HepG2 (cell line): ENCODE data around the gene ATP6V1F. TPM values are rescaled to one million over a fixed set of nuclear protein-coding genes. Genes with fewer than 3 reads are reported as not detected.

Source experiments
- ATAC-seq: fragments of 200-7000 bp; cut with Tn5 transposase; 3 replicates; pipeline ENCODE4 v1.9.1; 2020; ENCODE audit warnings: mild to moderate bottlenecking, moderate library complexity
- BruUV-seq: library from RNA; stranded (reverse); fragments of 400-500 nt; replicated peaks from 2 replicates; lab custom pipeline; 2021; lab: Mats Ljungman, UMichigan
- CTCF ChIA-PET: fragments of 300-600 bp; formaldehyde crosslinking; extraction: SDS; loops from one replicate; lab custom pipeline; 2021; ENCODE audit warnings: low total read pairs, inconsistent platforms, low intra/inter-chr PET ratio; lab: Yijun Ruan, JAX
- POLR2A ChIA-PET: fragments of 350-600 bp; sonication (Branson Sonifier 250); formaldehyde crosslinking; loops from one replicate; lab custom pipeline; 2020; ENCODE audit warnings: antibody characterized with exemption, inconsistent platforms; lab: Yijun Ruan, JAX
- DNase-seq: peaks from one replicate; pipeline ENCODE4 v3.0.0-alpha.2; 2015; ENCODE audit warnings: low spot score
- FAIRE-seq: peaks from 3 replicates; lab custom pipeline; 2011; peaks lifted over from hg19 to GRCh38; lab: Jason Lieb, UNC
- H2AFZ ChIP-seq: one replicate; pipeline ENCODE4 v1.6.1; 2011; ENCODE audit warnings: low read length, inconsistent platforms
- H3K27ac ChIP-seq: fragments of 300-600 bp; 3 replicates; pipeline ENCODE4 v1.8.0; 2011; ENCODE audit warnings: mixed run types, mild to moderate bottlenecking, mixed read lengths, low read length, inconsistent platforms; ENCODE audit not compliant: insufficient read depth; ENCODE audit errors: extremely low read length
- H3K27me3 ChIP-seq, 2 experiments: fragments of 200-600 bp in 1 of 2; 2 replicates in 1 of 2; 3 replicates in 1 of 2; pipeline versions ENCODE4 v1.6.0 to v1.8.0; 2011; ENCODE audit warnings: low read length in 2 of 2, mild to moderate bottlenecking in 2 of 2, moderate library complexity in 2 of 2, inconsistent platforms in 1 of 2; ENCODE audit not compliant: insufficient read depth in 2 of 2, control insufficient read depth in 1 of 2
- H3K36me3 ChIP-seq, 2 experiments: fragments of 200-600 bp in 1 of 2; replicated peaks in 1 of 2; 2 replicates in 1 of 2; 3 replicates in 1 of 2; pipeline versions ENCODE4 v1.5.1 to v1.8.0; 2011; ENCODE audit warnings: low read length in 2 of 2, inconsistent platforms in 1 of 2; ENCODE audit not compliant: insufficient read depth in 2 of 2, control insufficient read depth in 1 of 2
- H3K4me1 ChIP-seq: 2 replicates; pipeline ENCODE4 v1.5.1; 2012; ENCODE audit warnings: low read length, inconsistent platforms; ENCODE audit not compliant: insufficient read depth
- H3K4me2 ChIP-seq: 2 replicates; pipeline ENCODE4 v1.6.0; 2011; ENCODE audit warnings: low read depth, low read length, inconsistent platforms
- H3K4me3 ChIP-seq, 3 experiments: fragments of 200-600 bp in 1 of 3; sonication (generic), shearing (Covaris generic) in 1 of 3; replicated peaks in 1 of 3; 2 replicates each; pipeline ENCODE4 v1.5.1; 2011 to 2016; ENCODE audit warnings: low read length in 3 of 3, inconsistent platforms in 2 of 3, low read depth in 2 of 3, mild to moderate bottlenecking in 2 of 3, control low read depth in 1 of 3, mixed read lengths in 1 of 3; ENCODE audit not compliant: insufficient read depth in 1 of 3
- H3K79me2 ChIP-seq: one replicate; pipeline ENCODE4 v1.6.1; 2011; ENCODE audit warnings: low read length, inconsistent platforms; ENCODE audit not compliant: insufficient read depth
- H3K9ac ChIP-seq: 2 replicates; pipeline ENCODE4 v1.6.0; 2011; ENCODE audit warnings: mild to moderate bottlenecking, low read depth, low read length, inconsistent platforms; ENCODE audit not compliant: insufficient read depth
- H3K9me3 ChIP-seq: 2 replicates; pipeline ENCODE4 v1.5.1; 2012; ENCODE audit warnings: mild to moderate bottlenecking, low read length
- H4K20me1 ChIP-seq: 2 replicates; pipeline ENCODE4 v1.6.0; 2011; ENCODE audit warnings: inconsistent platforms, mild to moderate bottlenecking, low read length, moderate library complexity; ENCODE audit not compliant: insufficient read depth
- ELF3 ChIP-seq: IDR thresholded peaks from 2 replicates; pipeline ENCODE4 v1.6.1; 2016; ENCODE audit warnings: missing genetic modification reagents, missing compliant biosample characterization
- ERF ChIP-seq: IDR thresholded peaks from 2 replicates; pipeline ENCODE4 v1.6.1; 2018; ENCODE audit warnings: missing biosample characterization, missing genetic modification reagents
- NR2F6 ChIP-seq, 2 experiments: IDR thresholded peaks; 2 replicates each; pipeline ENCODE4 v1.6.1; 2016; ENCODE audit warnings: antibody characterized with exemption in 1 of 2, mild to moderate bottlenecking in 1 of 2
- PHF21A ChIP-seq: sonication (generic); formaldehyde crosslinking; IDR thresholded peaks from 2 replicates; pipeline ENCODE4 v1.5.0; 2020; ENCODE audit warnings: mild to moderate bottlenecking, missing genetic modification reagents
- RARA ChIP-seq: IDR thresholded peaks from 2 replicates; pipeline ENCODE4 v1.6.1; 2016; ENCODE audit warnings: missing genetic modification reagents, missing compliant biosample characterization
- ZFX ChIP-seq: sonication (generic); formaldehyde crosslinking; IDR thresholded peaks from 2 replicates; pipeline ENCODE4 v1.4.0; 2020; ENCODE audit warnings: mild to moderate bottlenecking, low read depth, missing genetic modification reagents, moderate library complexity
- WGBS: methylation state at CpG from one replicate; pipeline ENCODE4 v1.1.6; 2017; ENCODE audit warnings: low lambda C conversion rate; 5-methylcytosine and 5-hydroxymethylcytosine counted together
- in situ Hi-C: cut with HindIII; loops from 2 replicates; pipeline ENCODE4 v1.10.0; 2017; ENCODE audit warnings: low pct_unique_long_range_greater_than_20kb; ENCODE audit not compliant: extremely low pct_ligation_motif_present
- intact Hi-C: fragments of 100-400 bp; cut with micrococcal nuclease; formaldehyde crosslinking; loops from one replicate; pipeline ENCODE4 v1.10.0; 2022; ENCODE audit not compliant: unreplicated experiment
- polyA plus RNA-seq, 8 experiments: library from polyadenylated mRNA; depleted of rRNA in 3 of 8; stranded (reverse) in 7 of 8; unstranded in 1 of 8; fragments of >200 nt; fragmentation: Illumina TruSeq in 4 of 8; extraction: Trizol in 4 of 8; gene quantifications; 2 replicates each; pipeline versions ENCODE4 v1.2.1 to v1.2.3, GENCODE V29; 2011 to 2016; ENCODE audit warnings: low read depth in 4 of 8, missing spikeins in 1 of 8, mixed read lengths in 1 of 8; ENCODE audit not compliant: insufficient read depth in 1 of 8
- total RNA-seq, 5 experiments: library from RNA; depleted of rRNA; stranded (reverse); fragments of >200 nt; fragmentation: Illumina TruSeq; extraction: Trizol; gene quantifications; 2 replicates each; pipeline ENCODE4 v1.2.3, GENCODE V29; 2016; ENCODE audit warnings: low read depth in 1 of 5
- TF ChIP-seq, protein P1 (sequence below): sonication (generic); formaldehyde crosslinking; IDR thresholded peaks from one replicate; pipeline ENCODE4 v1.5.1; 2020; ENCODE audit warnings: mild to moderate bottlenecking, missing genetic modification reagents; ENCODE audit errors: not compliant biosample characterization
- TF ChIP-seq, protein P2 (sequence below): sonication (generic); formaldehyde crosslinking; IDR thresholded peaks from 2 replicates; pipeline ENCODE4 v1.5.1; 2020; ENCODE audit warnings: mild to moderate bottlenecking, missing genetic modification reagents, moderate library complexity

The ATP6V1F gene
- total and polyA plus RNA-seq, 2 of the 13 experiments (the other 11 are each of a cell fraction or from before 2014, with no cell fraction given): 87.2 to 132 TPM

DNA sequence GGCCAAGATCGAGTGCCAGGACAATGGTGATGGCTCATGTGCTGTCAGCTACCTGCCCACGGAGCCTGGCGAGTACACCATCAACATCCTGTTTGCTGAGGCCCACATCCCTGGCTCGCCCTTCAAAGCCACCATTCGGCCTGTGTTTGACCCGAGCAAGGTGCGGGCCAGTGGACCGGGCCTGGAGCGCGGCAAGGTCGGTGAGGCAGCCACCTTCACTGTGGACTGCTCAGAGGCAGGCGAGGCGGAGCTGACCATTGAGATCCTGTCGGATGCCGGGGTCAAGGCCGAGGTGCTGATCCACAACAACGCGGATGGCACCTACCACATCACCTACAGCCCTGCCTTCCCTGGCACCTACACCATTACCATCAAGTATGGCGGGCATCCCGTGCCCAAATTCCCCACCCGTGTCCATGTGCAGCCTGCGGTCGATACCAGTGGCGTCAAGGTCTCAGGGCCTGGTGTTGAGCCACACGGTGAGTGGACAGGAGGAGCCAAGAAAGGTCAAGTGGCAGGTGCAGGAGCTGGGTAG is 17.8 kb upstream of the ATP6V1F start:
- H3K36me3 ChIP-seq: no peaks in the 10 kb centered on the region
- BruUV-seq: no TSS peak
- no peak overlapping the region for H3K9ac ChIP-seq
- H3K4me3 ChIP-seq: no peak overlapping the region
- H3K27me3 ChIP-seq: peaks cover 5 to 16% of the 10 kb centered on the region in 2 experiments; a peak in 2 of 5 replicates
- H3K4me1 ChIP-seq: peaks cover 11% of the 10 kb centered on the region
- in situ Hi-C loops: no loop called here
- intact Hi-C loops: no loop called here
- TF ChIP-seq ELF3 (CRISPR knock-in tag) (no peak), NR2F6 (IDR thresholded peaks at IDR 0.05) (no peak), NR2F6 (CRISPR knock-in tag; IDR thresholded peaks at IDR 0.05) (0 out of 2 replicates have a peak, but pooled peaks have one; percentile 12), ERF (no peak), ZFX (CRISPR knock-in tag) (0 out of 2 replicates have a peak, but pooled peaks have one; percentile 31), PHF21A (no peak), RARA (CRISPR knock-in tag) (peak; percentile 40; the same call in 1 of the 2 replicates)
- TF ChIP-seq, protein P1, sequence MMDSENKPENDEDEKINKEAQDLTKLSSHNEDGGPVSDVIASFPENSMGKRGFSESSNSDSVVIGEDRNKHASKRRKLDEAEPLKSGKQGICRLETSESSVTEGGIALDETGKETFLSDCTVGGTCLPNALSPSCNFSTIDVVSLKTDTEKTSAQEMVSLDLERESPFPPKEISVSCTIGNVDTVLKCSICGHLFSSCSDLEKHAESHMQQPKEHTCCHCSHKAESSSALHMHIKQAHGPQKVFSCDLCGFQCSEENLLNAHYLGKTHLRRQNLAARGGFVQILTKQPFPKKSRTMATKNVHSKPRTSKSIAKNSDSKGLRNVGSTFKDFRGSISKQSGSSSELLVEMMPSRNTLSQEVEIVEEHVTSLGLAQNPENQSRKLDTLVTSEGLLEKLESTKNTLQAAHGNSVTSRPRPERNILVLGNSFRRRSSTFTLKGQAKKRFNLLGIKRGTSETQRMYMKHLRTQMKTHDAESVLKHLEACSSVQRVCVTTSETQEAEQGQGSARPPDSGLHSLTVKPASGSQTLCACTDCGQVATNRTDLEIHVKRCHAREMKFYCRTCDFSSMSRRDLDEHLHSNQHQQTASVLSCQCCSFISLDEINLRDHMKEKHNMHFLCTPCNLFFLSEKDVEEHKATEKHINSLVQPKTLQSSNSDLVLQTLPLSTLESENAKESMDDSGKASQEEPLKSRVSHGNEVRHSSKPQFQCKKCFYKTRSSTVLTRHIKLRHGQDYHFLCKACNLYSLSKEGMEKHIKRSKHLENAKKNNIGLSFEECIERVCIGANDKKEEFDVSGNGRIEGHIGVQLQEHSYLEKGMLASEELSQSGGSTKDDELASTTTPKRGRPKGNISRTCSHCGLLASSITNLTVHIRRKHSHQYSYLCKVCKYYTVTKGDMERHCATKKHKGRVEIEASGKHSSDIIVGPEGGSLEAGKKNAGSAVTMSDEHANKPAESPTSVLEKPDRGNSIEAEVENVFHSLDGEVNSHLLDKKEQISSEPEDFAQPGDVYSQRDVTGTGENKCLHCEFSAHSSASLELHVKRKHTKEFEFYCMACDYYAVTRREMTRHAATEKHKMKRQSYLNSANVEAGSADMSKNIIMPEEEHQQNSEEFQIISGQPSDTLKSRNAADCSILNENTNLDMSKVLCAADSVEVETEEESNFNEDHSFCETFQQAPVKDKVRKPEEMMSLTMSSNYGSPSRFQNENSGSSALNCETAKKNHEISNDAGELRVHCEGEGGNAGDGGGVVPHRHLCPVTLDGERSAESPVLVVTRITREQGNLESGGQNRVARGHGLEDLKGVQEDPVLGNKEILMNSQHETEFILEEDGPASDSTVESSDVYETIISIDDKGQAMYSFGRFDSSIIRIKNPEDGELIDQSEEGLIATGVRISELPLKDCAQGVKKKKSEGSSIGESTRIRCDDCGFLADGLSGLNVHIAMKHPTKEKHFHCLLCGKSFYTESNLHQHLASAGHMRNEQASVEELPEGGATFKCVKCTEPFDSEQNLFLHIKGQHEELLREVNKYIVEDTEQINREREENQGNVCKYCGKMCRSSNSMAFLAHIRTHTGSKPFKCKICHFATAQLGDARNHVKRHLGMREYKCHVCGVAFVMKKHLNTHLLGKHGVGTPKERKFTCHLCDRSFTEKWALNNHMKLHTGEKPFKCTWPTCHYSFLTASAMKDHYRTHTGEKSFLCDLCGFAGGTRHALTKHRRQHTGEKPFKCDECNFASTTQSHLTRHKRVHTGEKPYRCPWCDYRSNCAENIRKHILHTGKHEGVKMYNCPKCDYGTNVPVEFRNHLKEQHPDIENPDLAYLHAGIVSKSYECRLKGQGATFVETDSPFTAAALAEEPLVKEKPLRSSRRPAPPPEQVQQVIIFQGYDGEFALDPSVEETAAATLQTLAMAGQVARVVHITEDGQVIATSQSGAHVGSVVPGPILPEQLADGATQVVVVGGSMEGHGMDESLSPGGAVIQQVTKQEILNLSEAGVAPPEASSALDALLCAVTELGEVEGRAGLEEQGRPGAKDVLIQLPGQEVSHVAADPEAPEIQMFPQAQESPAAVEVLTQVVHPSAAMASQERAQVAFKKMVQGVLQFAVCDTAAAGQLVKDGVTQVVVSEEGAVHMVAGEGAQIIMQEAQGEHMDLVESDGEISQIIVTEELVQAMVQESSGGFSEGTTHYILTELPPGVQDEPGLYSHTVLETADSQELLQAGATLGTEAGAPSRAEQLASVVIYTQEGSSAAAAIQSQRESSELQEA (CRISPR knock-in tag): no peak
- TF ChIP-seq, protein P2, sequence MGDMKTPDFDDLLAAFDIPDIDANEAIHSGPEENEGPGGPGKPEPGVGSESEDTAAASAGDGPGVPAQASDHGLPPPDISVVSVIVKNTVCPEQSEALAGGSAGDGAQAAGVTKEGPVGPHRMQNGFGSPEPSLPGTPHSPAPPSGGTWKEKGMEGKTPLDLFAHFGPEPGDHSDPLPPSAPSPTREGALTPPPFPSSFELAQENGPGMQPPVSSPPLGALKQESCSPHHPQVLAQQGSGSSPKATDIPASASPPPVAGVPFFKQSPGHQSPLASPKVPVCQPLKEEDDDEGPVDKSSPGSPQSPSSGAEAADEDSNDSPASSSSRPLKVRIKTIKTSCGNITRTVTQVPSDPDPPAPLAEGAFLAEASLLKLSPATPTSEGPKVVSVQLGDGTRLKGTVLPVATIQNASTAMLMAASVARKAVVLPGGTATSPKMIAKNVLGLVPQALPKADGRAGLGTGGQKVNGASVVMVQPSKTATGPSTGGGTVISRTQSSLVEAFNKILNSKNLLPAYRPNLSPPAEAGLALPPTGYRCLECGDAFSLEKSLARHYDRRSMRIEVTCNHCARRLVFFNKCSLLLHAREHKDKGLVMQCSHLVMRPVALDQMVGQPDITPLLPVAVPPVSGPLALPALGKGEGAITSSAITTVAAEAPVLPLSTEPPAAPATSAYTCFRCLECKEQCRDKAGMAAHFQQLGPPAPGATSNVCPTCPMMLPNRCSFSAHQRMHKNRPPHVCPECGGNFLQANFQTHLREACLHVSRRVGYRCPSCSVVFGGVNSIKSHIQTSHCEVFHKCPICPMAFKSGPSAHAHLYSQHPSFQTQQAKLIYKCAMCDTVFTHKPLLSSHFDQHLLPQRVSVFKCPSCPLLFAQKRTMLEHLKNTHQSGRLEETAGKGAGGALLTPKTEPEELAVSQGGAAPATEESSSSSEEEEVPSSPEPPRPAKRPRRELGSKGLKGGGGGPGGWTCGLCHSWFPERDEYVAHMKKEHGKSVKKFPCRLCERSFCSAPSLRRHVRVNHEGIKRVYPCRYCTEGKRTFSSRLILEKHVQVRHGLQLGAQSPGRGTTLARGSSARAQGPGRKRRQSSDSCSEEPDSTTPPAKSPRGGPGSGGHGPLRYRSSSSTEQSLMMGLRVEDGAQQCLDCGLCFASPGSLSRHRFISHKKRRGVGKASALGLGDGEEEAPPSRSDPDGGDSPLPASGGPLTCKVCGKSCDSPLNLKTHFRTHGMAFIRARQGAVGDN (CRISPR knock-in tag): peak; percentile 17; the same call in 1 of the 2 replicates
- no peak for ATAC-seq
- CTCF ChIA-PET: no interaction called here
- H4K20me1 ChIP-seq: no peaks in the 10 kb centered on the region
- no peaks in the 10 kb centered on the region for H3K79me2 ChIP-seq
- no peak overlapping the region for H3K27ac ChIP-seq
- no peak for DNase-seq
- H3K9me3 ChIP-seq: no peaks in the 10 kb centered on the region
- H3K4me2 ChIP-seq: no peak overlapping the region
- WGBS: 58% methylated on average over 7 of the region's 25 CpGs
- POLR2A ChIA-PET: no interaction called here
- H2AFZ ChIP-seq: no peak overlapping the region
- no peak for FAIRE-seq
